ENCODE data around the gene DCAF17. TPM values are rescaled to one million over a fixed set of nuclear protein-coding genes. Genes with fewer than 3 reads are reported as not detected.

The DCAF17 gene
- total RNA-seq, 2 experiments from 2014 or later, result 13.0 to 14.3 TPM

DNA sequence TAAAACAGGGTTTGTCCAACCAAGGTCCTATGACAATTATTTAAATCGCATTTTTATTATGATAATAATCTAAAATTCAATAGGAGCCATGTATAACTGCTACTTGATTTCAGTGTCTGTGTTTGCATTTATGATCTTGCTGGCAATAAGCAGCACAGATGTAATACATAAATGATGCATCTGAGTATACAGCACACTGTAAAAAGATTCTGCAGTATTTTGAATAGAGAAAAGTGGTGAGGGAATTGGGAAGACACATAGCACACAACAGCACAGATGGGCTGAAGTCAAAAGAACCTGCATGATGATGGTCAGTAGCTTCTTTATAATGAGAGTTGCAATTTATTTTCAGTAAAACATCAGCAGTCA lies 26.4 kb upstream of the DCAF17 start:
- Mint-ChIP-seq H3K27ac (no peak overlapping the region), H3K4me1 (ENCODE audit: low read depth) (peaks cover 23% of the 10 kb centered on the region), H3K36me3 (ENCODE audit: low read depth) (no peaks in the 10 kb centered on the region), H3K27me3 (no peaks in the 10 kb centered on the region), H3K4me3 (no peak overlapping the region), H3K9me3 (no peaks in the 10 kb centered on the region)
- no peaks in the 10 kb centered on the region for H3K9me3 ChIP-seq (ENCODE audit: control insufficient read depth in 1 of 2, insufficient read depth in 1 of 2, low read length in 2 of 2)
- intact Hi-C loops (cut with DNase I, micrococcal nuclease), result no loop called here
- TF ChIP-seq, protein P1, sequence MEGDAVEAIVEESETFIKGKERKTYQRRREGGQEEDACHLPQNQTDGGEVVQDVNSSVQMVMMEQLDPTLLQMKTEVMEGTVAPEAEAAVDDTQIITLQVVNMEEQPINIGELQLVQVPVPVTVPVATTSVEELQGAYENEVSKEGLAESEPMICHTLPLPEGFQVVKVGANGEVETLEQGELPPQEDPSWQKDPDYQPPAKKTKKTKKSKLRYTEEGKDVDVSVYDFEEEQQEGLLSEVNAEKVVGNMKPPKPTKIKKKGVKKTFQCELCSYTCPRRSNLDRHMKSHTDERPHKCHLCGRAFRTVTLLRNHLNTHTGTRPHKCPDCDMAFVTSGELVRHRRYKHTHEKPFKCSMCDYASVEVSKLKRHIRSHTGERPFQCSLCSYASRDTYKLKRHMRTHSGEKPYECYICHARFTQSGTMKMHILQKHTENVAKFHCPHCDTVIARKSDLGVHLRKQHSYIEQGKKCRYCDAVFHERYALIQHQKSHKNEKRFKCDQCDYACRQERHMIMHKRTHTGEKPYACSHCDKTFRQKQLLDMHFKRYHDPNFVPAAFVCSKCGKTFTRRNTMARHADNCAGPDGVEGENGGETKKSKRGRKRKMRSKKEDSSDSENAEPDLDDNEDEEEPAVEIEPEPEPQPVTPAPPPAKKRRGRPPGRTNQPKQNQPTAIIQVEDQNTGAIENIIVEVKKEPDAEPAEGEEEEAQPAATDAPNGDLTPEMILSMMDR (IDR thresholded peaks at IDR 0.05), result no peak
- H3K36me3 ChIP-seq (ENCODE audit: insufficient read depth, low read length), result no peaks in the 10 kb centered on the region
- CTCF ChIA-PET, result interaction anchor here (0.7 kb wide), 1 partner anchor 149 kb away, joined by 3 read pairs; no protein-coding TSS in a partner anchor
- H3K4me3 ChIP-seq (ENCODE audit: low read length), result no peak overlapping the region
- H3K27me3 ChIP-seq (ENCODE audit: control insufficient read depth in 1 of 2, insufficient read depth in 2 of 2, low read length in 2 of 2), result no peaks in the 10 kb centered on the region
- no peak for DNase-seq
- peaks cover 5% of the 10 kb centered on the region for H3K4me1 ChIP-seq (ENCODE audit: insufficient read depth, low read length)
- POLR2A ChIA-PET, result interaction anchor here (0.7 kb wide), 1 partner anchor 11 kb away, joined by 4 read pairs; no protein-coding TSS in a partner anchor
- ATAC-seq (ENCODE audit: poor library complexity), result no peak
- H3K27ac ChIP-seq (ENCODE audit: low read depth in 1 of 2, low read length in 2 of 2), result no peak overlapping the region

DNA sequence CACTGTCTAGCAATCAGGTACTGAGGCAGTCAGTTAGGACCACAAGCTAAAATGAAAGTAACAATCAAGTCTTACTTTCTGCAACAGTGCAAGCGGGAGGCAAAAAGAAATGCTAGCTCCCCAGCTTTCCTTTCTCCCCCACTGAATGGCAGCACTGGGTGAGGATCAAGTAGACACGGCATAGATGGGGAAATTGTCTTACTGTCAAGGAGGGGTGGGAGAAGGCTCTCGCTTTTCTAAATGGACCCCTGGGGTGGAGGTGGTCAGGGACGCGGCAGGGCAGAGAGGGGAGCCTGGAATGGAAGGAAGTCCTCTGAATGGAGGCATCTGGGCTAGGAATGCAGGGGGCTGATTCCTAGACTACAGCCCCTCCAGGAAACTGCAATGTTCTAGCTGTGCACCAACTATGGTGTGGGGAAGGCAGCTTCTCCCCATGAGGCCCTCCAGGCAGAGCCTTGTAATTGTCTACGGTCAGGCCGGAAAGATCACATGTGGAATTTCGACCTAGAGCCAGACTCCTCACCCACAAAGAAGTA lies 24.5 kb upstream of the DCAF17 start:
- Histone ChIP-seq H3K27ac (ENCODE audit: low read depth in 1 of 2, low read length in 2 of 2) (no peak overlapping the region), H3K4me3 (ENCODE audit: low read length) (peak overlapping the region; percentile 5), H3K27me3 (ENCODE audit: control insufficient read depth in 1 of 2, insufficient read depth in 2 of 2, low read length in 2 of 2) (no peaks in the 10 kb centered on the region), H3K4me1 (ENCODE audit: insufficient read depth, low read length) (peaks cover 5% of the 10 kb centered on the region), H3K36me3 (ENCODE audit: insufficient read depth, low read length) (no peaks in the 10 kb centered on the region), H3K9me3 (ENCODE audit: control insufficient read depth in 1 of 2, insufficient read depth in 1 of 2, low read length in 2 of 2) (no peaks in the 10 kb centered on the region)
- DNase-seq (peak in 2 of 14 experiments; percentile 20 to 29), ATAC-seq (ENCODE audit: poor library complexity) (no peak)
- ChIA-PET CTCF (interaction anchor here (1.1 kb wide), 1 partner anchor 481 kb away, joined by 3 read pairs; the partner anchor contains the start of gene GORASP2), POLR2A (interaction anchor here (1.4 kb wide), 1 partner anchor 248 kb away, joined by 4 read pairs; no protein-coding TSS in a partner anchor)
- H3K27ac Mint-ChIP-seq, result peak overlapping the region; percentile 19
- no peaks in the 10 kb centered on the region for H3K36me3 Mint-ChIP-seq (ENCODE audit: low read depth)
- no peaks in the 10 kb centered on the region for H3K9me3 Mint-ChIP-seq
- H3K27me3 Mint-ChIP-seq, result no peaks in the 10 kb centered on the region
- TF ChIP-seq, protein P1 (IDR thresholded peaks at IDR 0.05), result no peak
- H3K4me3 Mint-ChIP-seq, result peak overlapping the region; percentile 67
- intact Hi-C loops (cut with DNase I, micrococcal nuclease), result no loop called here
- peaks cover 18% of the 10 kb centered on the region for H3K4me1 Mint-ChIP-seq (ENCODE audit: low read depth)

DNA sequence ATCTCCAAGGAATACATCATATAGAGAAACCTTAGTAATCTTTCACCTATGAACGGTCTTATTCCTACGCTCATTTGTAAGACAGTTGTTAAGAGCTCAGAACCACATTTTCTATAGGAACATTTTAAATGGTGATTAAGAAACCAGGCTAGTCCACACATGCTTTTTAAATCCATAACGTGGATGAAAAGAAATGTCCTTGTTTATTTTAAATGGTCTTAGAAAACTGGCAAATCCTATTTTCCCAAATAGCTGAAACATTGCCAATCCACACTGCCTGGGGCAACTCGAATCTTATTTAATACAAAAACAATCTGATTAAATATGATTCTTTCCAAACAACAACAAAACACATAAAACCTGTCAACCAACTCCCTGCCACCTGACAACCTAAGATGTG lies 23.9 kb upstream of the DCAF17 start:
- Histone ChIP-seq H3K4me1 (ENCODE audit: insufficient read depth, low read length) (peaks cover 5% of the 10 kb centered on the region), H3K27ac (ENCODE audit: low read depth in 1 of 2, low read length in 2 of 2) (no peak overlapping the region), H3K36me3 (ENCODE audit: insufficient read depth, low read length) (no peaks in the 10 kb centered on the region), H3K27me3 (ENCODE audit: control insufficient read depth in 1 of 2, insufficient read depth in 2 of 2, low read length in 2 of 2) (no peaks in the 10 kb centered on the region), H3K4me3 (ENCODE audit: low read length) (no peak overlapping the region), H3K9me3 (ENCODE audit: control insufficient read depth in 1 of 2, insufficient read depth in 1 of 2, low read length in 2 of 2) (no peaks in the 10 kb centered on the region)
- TF ChIP-seq, protein P1 (IDR thresholded peaks at IDR 0.05), result no peak
- no peak overlapping the region for H3K27ac Mint-ChIP-seq
- CTCF ChIA-PET, result interaction anchor here (1.1 kb wide), 1 partner anchor 481 kb away, joined by 3 read pairs; the partner anchor contains the start of gene GORASP2
- no peaks in the 10 kb centered on the region for H3K9me3 Mint-ChIP-seq
- no peak overlapping the region for H3K4me3 Mint-ChIP-seq
- no peaks in the 10 kb centered on the region for H3K27me3 Mint-ChIP-seq
- DNase-seq (no peak), ATAC-seq (ENCODE audit: poor library complexity) (no peak)
- no peaks in the 10 kb centered on the region for H3K36me3 Mint-ChIP-seq (ENCODE audit: low read depth)
- peaks cover 15% of the 10 kb centered on the region for H3K4me1 Mint-ChIP-seq (ENCODE audit: low read depth)
- POLR2A ChIA-PET, result interaction anchor here (1.4 kb wide), 1 partner anchor 249 kb away, joined by 4 read pairs; no protein-coding TSS in a partner anchor
- intact Hi-C loops (cut with DNase I, micrococcal nuclease), result loop anchor here (10.0 kb wide), 2 partner anchors 85 to 155 kb away; no protein-coding TSS in a partner anchor

Data from CD4-positive, alpha-beta T cell (primary cell).